ENCODE measurements around the gene COMMD8. TPM values are rescaled to one million over a fixed set of nuclear protein-coding genes. Genes with fewer than 3 reads are reported as not detected.

Gene COMMD8
- total and polyA plus RNA-seq, 7 donors = 10.8 to 41.4 (median 21.4) TPM

- no peak for DNase-seq
- H3K4me3 ChIP-seq = no peak overlapping the region
- no peak overlapping the region for H3K27ac ChIP-seq
- intact Hi-C loops (cut with DNase I) = no loop called here
- H3K36me3 ChIP-seq = no peaks in the 10 kb centered on the region
- H3K4me1 ChIP-seq = no peaks in the 10 kb centered on the region
- no peaks in the 10 kb centered on the region for H3K27me3 ChIP-seq
- TF ChIP-seq POLR2A (IDR thresholded peaks at IDR 0.05) (no peak), EP300 (IDR thresholded peaks at IDR 0.05) (no peak), CTCF (IDR thresholded peaks at IDR 0.05) (no peak), POLR2AphosphoS5 (IDR thresholded peaks at IDR 0.05) (no peak)
- H3K9me3 ChIP-seq = no peaks in the 10 kb centered on the region
- 95 to 96% methylated on average over 2 of the region's 2 CpGs for WGBS, 2 donors
Observed at GRCh38 chr4:47444031-47444430, 19.5 kb downstream of the COMMD8 start.

DNA sequence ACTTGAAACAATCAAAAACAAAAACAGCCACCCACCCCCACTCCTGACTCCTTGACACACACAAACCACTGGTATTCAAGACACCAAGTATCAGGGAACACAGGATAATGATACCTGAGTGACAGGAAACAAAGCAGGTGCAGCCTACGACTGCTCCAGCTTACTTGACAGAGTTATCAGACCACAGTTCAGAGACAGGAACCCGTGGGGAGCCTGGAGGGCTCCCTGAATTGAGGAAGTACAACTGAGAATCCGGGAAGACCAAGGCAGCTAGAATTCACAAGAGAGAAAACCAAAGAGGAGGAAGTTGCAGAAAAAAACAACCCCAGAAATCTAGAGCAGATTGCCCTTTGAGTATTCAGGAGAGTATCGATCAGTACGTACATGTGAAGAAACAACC lies 20.5 kb downstream of the COMMD8 start:
- Histone ChIP-seq H3K27ac (no peak overlapping the region), H3K36me3 (no peaks in the 10 kb centered on the region), H3K27me3 (no peaks in the 10 kb centered on the region), H3K4me3 (no peak overlapping the region), H3K9me3 (no peaks in the 10 kb centered on the region), H3K4me1 (no peaks in the 10 kb centered on the region)
- intact Hi-C loops (cut with DNase I) = no loop called here
- WGBS, 2 donors = 50 to 77% methylated on average over 5 of the region's 5 CpGs
- no peak for DNase-seq
- TF ChIP-seq POLR2AphosphoS5 (IDR thresholded peaks at IDR 0.05) = no peak
- TF ChIP-seq POLR2A (IDR thresholded peaks at IDR 0.05) = no peak
- TF ChIP-seq EP300 (IDR thresholded peaks at IDR 0.05) = no peak
- TF ChIP-seq CTCF (IDR thresholded peaks at IDR 0.05) = no peak

GRCh38 chr4:47434931-47435330 lies 28.6 kb downstream of the COMMD8 start:
- Histone ChIP-seq H3K27me3 (no peaks in the 10 kb centered on the region), H3K27ac (no peak overlapping the region), H3K36me3 (no peaks in the 10 kb centered on the region), H3K9me3 (no peaks in the 10 kb centered on the region), H3K4me3 (no peak overlapping the region), H3K4me1 (no peaks in the 10 kb centered on the region)
- intact Hi-C loops (cut with DNase I) = no loop called here
- no peak for TF ChIP-seq POLR2A (IDR thresholded peaks at IDR 0.05)
- no peak for TF ChIP-seq EP300 (IDR thresholded peaks at IDR 0.05)
- no peak for TF ChIP-seq CTCF (IDR thresholded peaks at IDR 0.05)
- TF ChIP-seq POLR2AphosphoS5 (IDR thresholded peaks at IDR 0.05) = no peak
- no peak for DNase-seq

DNA sequence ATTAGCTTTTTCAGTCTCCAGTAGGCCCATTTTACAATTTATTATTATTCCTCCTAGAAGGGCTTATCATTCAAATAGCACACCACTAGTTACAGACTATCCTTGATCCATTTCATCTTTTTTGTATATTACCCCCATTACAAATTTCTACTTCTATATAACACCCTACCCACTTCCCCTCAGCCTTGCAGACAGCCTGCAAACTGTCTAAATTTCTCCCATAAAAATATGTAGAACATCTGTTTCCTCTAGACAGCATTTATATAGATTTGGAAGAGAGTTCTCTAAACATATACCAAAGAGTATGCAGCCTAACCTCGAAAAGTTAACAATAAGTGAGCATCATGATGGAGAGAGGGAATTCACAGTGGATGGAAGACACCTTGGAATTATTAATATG lies 30.8 kb downstream of the COMMD8 start:
- WGBS, 2 donors = 42 to 76% methylated on average over 1 of the region's 1 CpG
- no peak overlapping the region for H3K4me3 ChIP-seq
- H3K27ac ChIP-seq = no peak overlapping the region
- DNase-seq = no peak
- no peaks in the 10 kb centered on the region for H3K9me3 ChIP-seq
- H3K36me3 ChIP-seq = no peaks in the 10 kb centered on the region
- no peaks in the 10 kb centered on the region for H3K27me3 ChIP-seq
- TF ChIP-seq CTCF (IDR thresholded peaks at IDR 0.05) (no peak), POLR2A (IDR thresholded peaks at IDR 0.05) (no peak), POLR2AphosphoS5 (IDR thresholded peaks at IDR 0.05) (no peak), EP300 (IDR thresholded peaks at IDR 0.05) (no peak)
- no peaks in the 10 kb centered on the region for H3K4me1 ChIP-seq
- intact Hi-C loops (cut with DNase I) = no loop called here

DNA sequence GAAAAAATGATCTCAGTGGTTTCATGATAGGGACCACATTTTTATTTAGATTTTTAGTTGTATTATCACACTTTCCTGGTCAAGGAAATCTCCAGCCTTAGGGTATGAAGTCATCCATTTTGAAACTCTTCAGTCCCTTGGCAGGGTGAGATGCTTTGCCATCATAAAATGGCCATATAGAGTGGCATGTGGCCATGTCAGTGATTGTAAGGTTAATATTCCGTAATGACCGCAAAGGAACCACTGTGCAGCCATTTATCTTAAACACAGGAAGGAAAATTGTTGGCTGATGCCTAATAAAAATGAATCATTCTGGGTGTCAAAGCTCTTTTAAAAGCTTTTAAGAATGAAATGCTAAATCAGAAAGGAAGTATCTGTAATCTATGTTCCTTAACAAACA lies 35.6 kb downstream of the COMMD8 start:
- TF ChIP-seq POLR2AphosphoS5 (IDR thresholded peaks at IDR 0.05) = no peak
- no peak for TF ChIP-seq POLR2A (IDR thresholded peaks at IDR 0.05)
- TF ChIP-seq EP300 (IDR thresholded peaks at IDR 0.05) = no peak
- TF ChIP-seq CTCF (IDR thresholded peaks at IDR 0.05) = no peak

More for the DNA sequence above, 35.6 kb downstream of the COMMD8 start:
- intact Hi-C loops (cut with DNase I) = no loop called here
- H3K27ac ChIP-seq = no peak overlapping the region
- H3K27me3 ChIP-seq = no peaks in the 10 kb centered on the region
- H3K4me1 ChIP-seq = no peaks in the 10 kb centered on the region
- no peak for DNase-seq
- H3K36me3 ChIP-seq = no peaks in the 10 kb centered on the region
- 87 to 89% methylated on average over 2 of the region's 2 CpGs for whole genome bisulfite sequencing, 2 donors
- H3K4me3 ChIP-seq = no peak overlapping the region
- no peaks in the 10 kb centered on the region for H3K9me3 ChIP-seq
